ENCODE measurements around the gene CDH12.

DNA sequence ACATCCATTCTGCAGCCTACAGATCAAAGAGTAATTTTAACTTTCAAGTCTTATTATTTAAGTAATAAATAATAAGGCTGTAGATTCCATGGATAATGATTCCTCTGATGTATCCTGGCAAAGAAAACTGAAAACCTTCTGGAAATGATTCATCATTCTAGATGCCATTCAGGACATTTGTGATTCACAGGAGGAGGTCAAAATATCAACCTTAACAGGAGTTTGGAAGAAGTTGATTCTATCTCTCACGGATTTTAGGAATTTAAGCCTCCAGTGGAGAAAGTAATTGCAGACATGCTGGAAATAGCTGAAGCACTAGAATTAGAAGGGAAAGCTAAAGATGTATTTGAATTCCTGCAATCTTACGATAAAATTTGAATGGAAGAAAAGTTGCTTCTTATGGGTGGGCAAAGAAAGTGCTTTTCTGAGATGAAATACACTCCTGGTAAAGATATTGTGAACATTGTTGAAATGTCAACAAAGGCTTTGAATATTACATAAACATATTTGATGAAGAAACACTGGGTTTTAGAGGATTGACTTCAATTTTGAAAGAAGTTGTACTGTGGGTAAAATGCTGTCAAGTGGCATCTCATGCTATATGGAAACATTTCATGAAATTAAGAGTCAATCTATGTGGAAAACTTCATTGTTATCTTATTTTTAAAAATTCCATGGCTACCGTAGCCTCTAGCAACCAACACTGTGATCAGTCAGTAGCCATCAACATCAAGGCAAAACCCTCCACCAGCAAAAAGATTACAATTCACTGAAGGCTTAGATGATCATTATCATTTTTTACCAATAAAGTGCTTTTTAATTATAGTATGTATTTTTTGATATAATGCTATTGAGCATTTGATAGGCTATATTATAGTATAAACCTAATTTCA, 1141.0 kb downstream of the CDH12 start:
- TF ChIP-seq, protein P1, sequence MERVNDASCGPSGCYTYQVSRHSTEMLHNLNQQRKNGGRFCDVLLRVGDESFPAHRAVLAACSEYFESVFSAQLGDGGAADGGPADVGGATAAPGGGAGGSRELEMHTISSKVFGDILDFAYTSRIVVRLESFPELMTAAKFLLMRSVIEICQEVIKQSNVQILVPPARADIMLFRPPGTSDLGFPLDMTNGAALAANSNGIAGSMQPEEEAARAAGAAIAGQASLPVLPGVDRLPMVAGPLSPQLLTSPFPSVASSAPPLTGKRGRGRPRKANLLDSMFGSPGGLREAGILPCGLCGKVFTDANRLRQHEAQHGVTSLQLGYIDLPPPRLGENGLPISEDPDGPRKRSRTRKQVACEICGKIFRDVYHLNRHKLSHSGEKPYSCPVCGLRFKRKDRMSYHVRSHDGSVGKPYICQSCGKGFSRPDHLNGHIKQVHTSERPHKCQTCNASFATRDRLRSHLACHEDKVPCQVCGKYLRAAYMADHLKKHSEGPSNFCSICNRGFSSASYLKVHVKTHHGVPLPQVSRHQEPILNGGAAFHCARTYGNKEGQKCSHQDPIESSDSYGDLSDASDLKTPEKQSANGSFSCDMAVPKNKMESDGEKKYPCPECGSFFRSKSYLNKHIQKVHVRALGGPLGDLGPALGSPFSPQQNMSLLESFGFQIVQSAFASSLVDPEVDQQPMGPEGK (CRISPR knock-in tag; IDR thresholded peaks at IDR 0.05; ENCODE audit: borderline replicate concordance), result no peak
- TF ChIP-seq ARNTL (CRISPR knock-in tag; IDR thresholded peaks at IDR 0.05; ENCODE audit: borderline replicate concordance, low read depth), result no peak
- TF ChIP-seq GLIS3 (CRISPR knock-in tag; IDR thresholded peaks at IDR 0.05), result no peak
- TF ChIP-seq, protein P2, sequence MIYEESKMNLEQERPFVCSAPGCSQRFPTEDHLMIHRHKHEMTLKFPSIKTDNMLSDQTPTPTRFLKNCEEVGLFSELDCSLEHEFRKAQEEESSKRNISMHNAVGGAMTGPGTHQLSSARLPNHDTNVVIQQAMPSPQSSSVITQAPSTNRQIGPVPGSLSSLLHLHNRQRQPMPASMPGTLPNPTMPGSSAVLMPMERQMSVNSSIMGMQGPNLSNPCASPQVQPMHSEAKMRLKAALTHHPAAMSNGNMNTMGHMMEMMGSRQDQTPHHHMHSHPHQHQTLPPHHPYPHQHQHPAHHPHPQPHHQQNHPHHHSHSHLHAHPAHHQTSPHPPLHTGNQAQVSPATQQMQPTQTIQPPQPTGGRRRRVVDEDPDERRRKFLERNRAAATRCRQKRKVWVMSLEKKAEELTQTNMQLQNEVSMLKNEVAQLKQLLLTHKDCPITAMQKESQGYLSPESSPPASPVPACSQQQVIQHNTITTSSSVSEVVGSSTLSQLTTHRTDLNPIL (CRISPR knock-in tag; IDR thresholded peaks at IDR 0.05; ENCODE audit: low read depth), result no peak
- no peak for TF ChIP-seq BACH2 (CRISPR knock-in tag; IDR thresholded peaks at IDR 0.05; ENCODE audit: borderline replicate concordance)
- no peak for TF ChIP-seq RARB (CRISPR knock-in tag; IDR thresholded peaks at IDR 0.05)
- TF ChIP-seq TOX (CRISPR knock-in tag; IDR thresholded peaks at IDR 0.05; ENCODE audit: borderline replicate concordance), result no peak
- no peak for TF ChIP-seq ZNF70 (CRISPR knock-in tag; IDR thresholded peaks at IDR 0.05)
- TF ChIP-seq ZFP30 (CRISPR knock-in tag; IDR thresholded peaks at IDR 0.05), result no peak
- TF ChIP-seq PPARA (CRISPR knock-in tag; IDR thresholded peaks at IDR 0.05; ENCODE audit: borderline replicate concordance), result no peak
- no peak for TF ChIP-seq ZC3H10 (CRISPR knock-in tag; IDR thresholded peaks at IDR 0.05)
